GM18511 (cell line): Measurements from ENCODE around the gene TENT4A.

Experiments used
- ATAC-seq: cut with Tn5 transposase; IDR thresholded peaks from one replicate; pipeline ENCODE4 v1.9.1; 2021; ENCODE audit warnings: mild to moderate bottlenecking, moderate library complexity; ENCODE audit not compliant: unreplicated experiment

The TENT4A gene

GRCh38 chr5:6716629-6717149 lies 3.5 kb downstream of the TENT4A start:
- no peak for ATAC-seq

- no peak for ATAC-seq
Observed at GRCh38 chr5:6717247-6717646, 4.0 kb downstream of the TENT4A start.

- no peak for ATAC-seq
Observed at GRCh38 chr5:6717687-6718086, 4.5 kb downstream of the TENT4A start.

- ATAC-seq = peak; percentile 23
Observed at GRCh38 chr5:6718161-6718681, 5.0 kb downstream of the TENT4A start.

- no peak for ATAC-seq
Observed at GRCh38 chr5:6718718-6719117, 5.5 kb downstream of the TENT4A start.

- ATAC-seq = no peak
Observed at GRCh38 chr5:6719417-6719816, 6.2 kb downstream of the TENT4A start.

GRCh38 chr5:6719896-6720560 lies 6.8 kb downstream of the TENT4A start:
- no peak for ATAC-seq

GRCh38 chr5:6720561-6720921 lies 7.3 kb downstream of the TENT4A start:
- no peak for ATAC-seq

GRCh38 chr5:6721442-6721841 lies 8.2 kb downstream of the TENT4A start:
- no peak for ATAC-seq

GRCh38 chr5:6722015-6722414 lies 8.8 kb downstream of the TENT4A start:
- peak; percentile 76 for ATAC-seq

GRCh38 chr5:6723122-6723815 lies 10.0 kb downstream of the TENT4A start:
- ATAC-seq = no peak

GRCh38 chr5:6723816-6724300 lies 10.6 kb downstream of the TENT4A start:
- ATAC-seq = no peak

- no peak for ATAC-seq
Observed at GRCh38 chr5:6724321-6724929, 11.2 kb downstream of the TENT4A start.

- ATAC-seq = no peak
Observed at GRCh38 chr5:6725421-6725820, 12.2 kb downstream of the TENT4A start.

- no peak for ATAC-seq
Observed at GRCh38 chr5:6726006-6726405, 12.8 kb downstream of the TENT4A start.

- no peak for ATAC-seq
Observed at GRCh38 chr5:6727231-6727630, 14.0 kb downstream of the TENT4A start.

- peak; percentile 88 for ATAC-seq
Observed at GRCh38 chr5:6728011-6728794, 15.0 kb downstream of the TENT4A start.

GRCh38 chr5:6728795-6729183 lies 15.6 kb downstream of the TENT4A start:
- ATAC-seq = no peak

GRCh38 chr5:6729386-6730310 lies 16.4 kb downstream of the TENT4A start:
- ATAC-seq = no peak

- peak; percentile 44 for ATAC-seq
Observed at GRCh38 chr5:6730407-6730806, 17.2 kb downstream of the TENT4A start.
